ENCODE results near the gene ATF5.
"Not testable (repeated sequence)": the region's sequence is repeated elsewhere in the genome, so short reads cannot be mapped to it uniquely, and the experiment has no call there.

The ATF5 gene

GRCh38 chr19:49952479-49952836, 23.5 kb downstream of the ATF5 start:
- no peak overlapping the region for H3K27ac ChIP-seq
- TF ChIP-seq ZFX (IDR thresholded peaks at IDR 0.05; ENCODE audit: borderline replicate concordance): no peak
- TF ChIP-seq, protein P1, sequence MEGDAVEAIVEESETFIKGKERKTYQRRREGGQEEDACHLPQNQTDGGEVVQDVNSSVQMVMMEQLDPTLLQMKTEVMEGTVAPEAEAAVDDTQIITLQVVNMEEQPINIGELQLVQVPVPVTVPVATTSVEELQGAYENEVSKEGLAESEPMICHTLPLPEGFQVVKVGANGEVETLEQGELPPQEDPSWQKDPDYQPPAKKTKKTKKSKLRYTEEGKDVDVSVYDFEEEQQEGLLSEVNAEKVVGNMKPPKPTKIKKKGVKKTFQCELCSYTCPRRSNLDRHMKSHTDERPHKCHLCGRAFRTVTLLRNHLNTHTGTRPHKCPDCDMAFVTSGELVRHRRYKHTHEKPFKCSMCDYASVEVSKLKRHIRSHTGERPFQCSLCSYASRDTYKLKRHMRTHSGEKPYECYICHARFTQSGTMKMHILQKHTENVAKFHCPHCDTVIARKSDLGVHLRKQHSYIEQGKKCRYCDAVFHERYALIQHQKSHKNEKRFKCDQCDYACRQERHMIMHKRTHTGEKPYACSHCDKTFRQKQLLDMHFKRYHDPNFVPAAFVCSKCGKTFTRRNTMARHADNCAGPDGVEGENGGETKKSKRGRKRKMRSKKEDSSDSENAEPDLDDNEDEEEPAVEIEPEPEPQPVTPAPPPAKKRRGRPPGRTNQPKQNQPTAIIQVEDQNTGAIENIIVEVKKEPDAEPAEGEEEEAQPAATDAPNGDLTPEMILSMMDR (IDR thresholded peaks at IDR 0.05): no peak

DNA sequence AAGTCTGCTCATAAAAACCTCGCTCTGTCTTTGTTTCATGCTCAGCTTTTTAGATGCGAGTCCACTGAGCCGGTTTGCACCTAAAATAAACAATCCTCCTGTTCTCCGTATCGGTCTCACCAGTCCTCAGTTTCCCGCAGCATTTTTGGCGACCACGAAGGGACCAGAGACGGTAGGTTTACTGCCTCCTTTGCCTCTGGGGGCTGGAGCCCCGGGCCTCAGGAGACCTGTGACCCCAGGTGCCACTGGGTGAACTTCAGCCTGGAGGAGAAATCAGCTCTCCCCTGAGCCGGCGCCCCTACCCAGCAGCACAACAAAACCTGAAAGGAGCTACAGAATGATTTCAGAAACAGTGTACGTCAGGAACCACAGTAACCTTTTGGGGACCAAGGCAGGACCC, 23.9 kb downstream of the ATF5 start:
- no peak for TF ChIP-seq ZFX (IDR thresholded peaks at IDR 0.05; ENCODE audit: borderline replicate concordance)
- TF ChIP-seq, protein P1 (IDR thresholded peaks at IDR 0.05): no peak
- H3K27ac ChIP-seq: no peak overlapping the region

DNA sequence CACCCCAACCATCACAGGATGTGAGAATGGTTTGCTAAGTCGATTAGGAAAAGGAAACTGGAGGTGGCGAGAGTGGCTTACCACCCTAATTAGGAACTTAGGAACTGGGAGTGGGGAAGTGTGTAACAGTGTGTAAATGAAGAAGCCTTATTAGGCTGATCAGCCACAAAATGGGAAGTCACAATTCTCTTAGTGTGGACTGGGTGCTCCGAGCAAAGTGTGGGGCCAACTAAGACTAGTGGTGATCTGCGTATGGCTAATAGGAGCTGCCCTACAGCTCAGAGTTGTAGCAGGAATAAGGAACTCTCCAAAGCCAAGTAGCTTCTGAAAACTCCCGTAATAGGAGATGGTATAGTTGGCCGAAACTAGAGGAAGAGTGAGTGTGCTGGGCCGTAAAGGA, 24.4 kb downstream of the ATF5 start:
- no peak overlapping the region for H3K27ac ChIP-seq
- TF ChIP-seq, protein P1 (IDR thresholded peaks at IDR 0.05): no peak
- TF ChIP-seq ZFX (IDR thresholded peaks at IDR 0.05; ENCODE audit: borderline replicate concordance): no peak

GRCh38 chr19:49954092-49954829, 25.3 kb downstream of the ATF5 start:
- no peak overlapping the region for H3K27ac ChIP-seq
- TF ChIP-seq ZFX (IDR thresholded peaks at IDR 0.05; ENCODE audit: borderline replicate concordance): no peak
- TF ChIP-seq, protein P1 (IDR thresholded peaks at IDR 0.05): no peak

- H3K27ac ChIP-seq: no peak overlapping the region
- TF ChIP-seq ZFX (IDR thresholded peaks at IDR 0.05; ENCODE audit: borderline replicate concordance): no peak
- TF ChIP-seq, protein P1 (IDR thresholded peaks at IDR 0.05): no peak
Observed at GRCh38 chr19:49954933-49955332, 25.9 kb downstream of the ATF5 start.

- no peak overlapping the region for H3K27ac ChIP-seq
- TF ChIP-seq, protein P1 (IDR thresholded peaks at IDR 0.05): no peak
- TF ChIP-seq ZFX (IDR thresholded peaks at IDR 0.05; ENCODE audit: borderline replicate concordance): no peak
Observed at GRCh38 chr19:49956115-49956495, 27.1 kb downstream of the ATF5 start.

- TF ChIP-seq, protein P1 (IDR thresholded peaks at IDR 0.05): no peak
- TF ChIP-seq ZFX (IDR thresholded peaks at IDR 0.05; ENCODE audit: borderline replicate concordance): no peak
- H3K27ac ChIP-seq: no peak overlapping the region
Observed at GRCh38 chr19:49957262-49957915, 28.4 kb downstream of the ATF5 start.

- not testable (repeated sequence) for H3K27ac ChIP-seq
Observed at GRCh38 chr19:49958144-49958543, 29.1 kb downstream of the ATF5 start.

DNA sequence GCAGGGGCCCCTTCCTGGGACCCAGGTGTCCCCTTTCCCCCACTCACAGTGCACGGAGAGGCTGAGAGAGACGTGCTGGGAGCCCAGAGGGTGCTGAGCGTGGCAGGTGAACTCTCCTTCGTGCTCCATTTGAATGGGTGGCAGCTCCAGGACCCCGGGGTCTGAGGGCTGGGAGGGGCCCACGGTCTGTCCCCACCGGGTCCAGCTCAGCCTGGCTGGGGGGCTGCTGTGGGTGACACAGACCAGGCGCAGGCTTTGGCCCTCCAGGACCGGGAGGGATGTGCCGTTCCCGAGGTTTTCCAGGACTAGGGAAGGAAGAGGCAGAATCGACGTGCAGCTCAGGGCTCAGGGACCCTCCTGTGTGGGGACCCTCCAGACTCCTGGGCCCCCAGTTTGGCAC, 29.6 kb downstream of the ATF5 start:
- not testable (repeated sequence) for H3K27ac ChIP-seq

- not testable (repeated sequence) for H3K27ac ChIP-seq
Observed at GRCh38 chr19:49959892-49960291, 30.9 kb downstream of the ATF5 start.

DNA sequence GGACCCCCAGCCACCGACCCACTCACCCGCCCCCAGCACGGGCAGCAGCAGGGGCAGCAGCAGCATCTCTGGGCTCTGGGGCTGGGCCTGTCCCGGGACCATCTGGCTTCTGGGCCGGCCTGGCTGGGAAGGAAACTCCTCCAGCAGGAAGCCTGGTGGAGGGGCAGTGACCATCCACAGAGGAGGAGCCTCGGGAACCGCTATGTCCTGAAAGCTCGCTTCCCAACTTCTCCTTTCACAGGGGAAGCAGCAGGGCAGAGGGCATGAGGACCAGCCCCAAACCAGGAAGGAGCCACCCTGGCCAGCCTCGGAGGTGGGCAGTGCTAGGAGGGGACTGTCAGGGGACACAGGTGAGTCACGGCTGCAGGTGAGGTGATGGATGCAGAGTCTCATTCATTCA, 32.0 kb downstream of the ATF5 start, which contains the start of gene SIGLEC11:
SIGLEC11 (minus strand) TSS at position 193 of the 400 bp plus-strand sequence; CDS start at position 102, 91 bp downstream.
- not testable (repeated sequence) for H3K27ac ChIP-seq
